Neural progenitor cell (in vitro differentiated cells): ENCODE results near the gene INSR.

Source experiments
- EZH2 ChIP-seq: fragments of 200-600 bp; sonication (generic); IDR thresholded peaks from 2 replicates; pipeline ENCODE4 v1.6.1; 2017; ENCODE audit warnings: antibody characterized with exemption, mild to moderate bottlenecking, moderate library complexity
- TF ChIP-seq, protein P1 (sequence below): fragments of 200-600 bp; sonication (generic); IDR thresholded peaks from 2 replicates; pipeline ENCODE4 v1.5.1; 2017; ENCODE audit warnings: antibody characterized with exemption, mild to moderate bottlenecking

DNA sequence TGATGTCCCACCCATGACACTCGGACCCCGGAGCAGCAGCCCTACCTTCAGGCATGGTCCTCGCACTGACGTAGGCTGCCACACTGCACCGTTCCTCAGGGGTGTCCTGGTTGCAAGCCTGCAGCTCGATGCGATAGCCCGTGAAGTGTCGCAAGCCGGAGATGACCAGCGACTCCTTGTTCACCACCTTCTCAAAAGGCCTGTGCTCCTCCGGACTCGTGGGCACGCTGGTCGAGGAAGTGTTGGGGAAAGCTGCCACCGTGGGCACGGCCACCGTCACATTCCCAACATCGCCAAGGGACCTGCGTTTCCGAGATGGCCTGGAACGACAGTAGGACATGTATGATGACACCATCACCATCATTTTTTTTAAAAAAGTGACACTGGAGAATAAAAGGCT is 151.4 kb downstream of the INSR start:
- TF ChIP-seq, protein P1, sequence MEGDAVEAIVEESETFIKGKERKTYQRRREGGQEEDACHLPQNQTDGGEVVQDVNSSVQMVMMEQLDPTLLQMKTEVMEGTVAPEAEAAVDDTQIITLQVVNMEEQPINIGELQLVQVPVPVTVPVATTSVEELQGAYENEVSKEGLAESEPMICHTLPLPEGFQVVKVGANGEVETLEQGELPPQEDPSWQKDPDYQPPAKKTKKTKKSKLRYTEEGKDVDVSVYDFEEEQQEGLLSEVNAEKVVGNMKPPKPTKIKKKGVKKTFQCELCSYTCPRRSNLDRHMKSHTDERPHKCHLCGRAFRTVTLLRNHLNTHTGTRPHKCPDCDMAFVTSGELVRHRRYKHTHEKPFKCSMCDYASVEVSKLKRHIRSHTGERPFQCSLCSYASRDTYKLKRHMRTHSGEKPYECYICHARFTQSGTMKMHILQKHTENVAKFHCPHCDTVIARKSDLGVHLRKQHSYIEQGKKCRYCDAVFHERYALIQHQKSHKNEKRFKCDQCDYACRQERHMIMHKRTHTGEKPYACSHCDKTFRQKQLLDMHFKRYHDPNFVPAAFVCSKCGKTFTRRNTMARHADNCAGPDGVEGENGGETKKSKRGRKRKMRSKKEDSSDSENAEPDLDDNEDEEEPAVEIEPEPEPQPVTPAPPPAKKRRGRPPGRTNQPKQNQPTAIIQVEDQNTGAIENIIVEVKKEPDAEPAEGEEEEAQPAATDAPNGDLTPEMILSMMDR: no peak
- no peak for TF ChIP-seq EZH2
